Measurements from ENCODE around the gene REV3L.

- TF ChIP-seq POLR2AphosphoS5 (IDR thresholded peaks at IDR 0.05; ENCODE audit: borderline replicate concordance, low read depth, low read length), result no peak
- no peak for TF ChIP-seq FOXP2 (optimal IDR thresholded peaks at IDR 0.05; ENCODE audit: control extremely low read depth, extremely low read length, insufficient read depth)
Measured at GRCh38 chr6:111297776-111298175, 185.2 kb downstream of the REV3L start.

Data from SK-N-MC (cell line).